ENCODE measurements around the gene UROC1. TPM values are rescaled to one million over a fixed set of nuclear protein-coding genes. Genes with fewer than 3 reads are reported as not detected.

UROC1 gene
- polyA plus RNA-seq, 1 of the 3 experiments (the other 2 are of a cell fraction), result not detected

DNA sequence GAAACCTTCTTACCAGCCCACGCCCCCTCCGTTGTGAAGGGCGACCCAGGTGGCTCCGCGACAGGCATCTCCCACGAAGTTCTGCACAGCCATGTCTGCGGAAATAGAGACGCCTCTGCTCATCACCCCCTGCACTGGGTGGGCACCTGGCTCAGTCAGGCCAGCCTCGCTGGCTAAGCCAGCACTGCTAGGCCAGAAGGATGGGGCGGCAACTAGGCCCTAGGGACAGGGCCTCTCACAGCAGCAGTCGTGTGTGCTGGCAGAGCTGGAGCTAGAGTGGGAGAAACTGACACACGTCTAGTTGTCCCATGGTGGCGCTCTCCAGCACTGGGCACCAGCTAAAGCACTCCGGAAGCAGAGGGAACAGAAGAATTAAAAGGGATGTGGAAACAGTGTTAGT, 29.4 kb downstream of the UROC1 start:
- H2AFZ ChIP-seq (ENCODE audit: low read depth), result no peak overlapping the region
- H3K4me1 ChIP-seq (ENCODE audit: control insufficient read depth in 1 of 2, insufficient read depth in 2 of 2, low read depth in 1 of 2, low read length in 1 of 2), result peaks cover 0 to 9% of the 10 kb centered on the region in 2 experiments; a peak in 1 of 4 replicates
- H3K4me2 ChIP-seq, result no peak overlapping the region
- WGBS (ENCODE audit: low lambda C conversion rate), result 89% methylated on average over 11 of the region's 14 CpGs
- TF ChIP-seq, protein P1, sequence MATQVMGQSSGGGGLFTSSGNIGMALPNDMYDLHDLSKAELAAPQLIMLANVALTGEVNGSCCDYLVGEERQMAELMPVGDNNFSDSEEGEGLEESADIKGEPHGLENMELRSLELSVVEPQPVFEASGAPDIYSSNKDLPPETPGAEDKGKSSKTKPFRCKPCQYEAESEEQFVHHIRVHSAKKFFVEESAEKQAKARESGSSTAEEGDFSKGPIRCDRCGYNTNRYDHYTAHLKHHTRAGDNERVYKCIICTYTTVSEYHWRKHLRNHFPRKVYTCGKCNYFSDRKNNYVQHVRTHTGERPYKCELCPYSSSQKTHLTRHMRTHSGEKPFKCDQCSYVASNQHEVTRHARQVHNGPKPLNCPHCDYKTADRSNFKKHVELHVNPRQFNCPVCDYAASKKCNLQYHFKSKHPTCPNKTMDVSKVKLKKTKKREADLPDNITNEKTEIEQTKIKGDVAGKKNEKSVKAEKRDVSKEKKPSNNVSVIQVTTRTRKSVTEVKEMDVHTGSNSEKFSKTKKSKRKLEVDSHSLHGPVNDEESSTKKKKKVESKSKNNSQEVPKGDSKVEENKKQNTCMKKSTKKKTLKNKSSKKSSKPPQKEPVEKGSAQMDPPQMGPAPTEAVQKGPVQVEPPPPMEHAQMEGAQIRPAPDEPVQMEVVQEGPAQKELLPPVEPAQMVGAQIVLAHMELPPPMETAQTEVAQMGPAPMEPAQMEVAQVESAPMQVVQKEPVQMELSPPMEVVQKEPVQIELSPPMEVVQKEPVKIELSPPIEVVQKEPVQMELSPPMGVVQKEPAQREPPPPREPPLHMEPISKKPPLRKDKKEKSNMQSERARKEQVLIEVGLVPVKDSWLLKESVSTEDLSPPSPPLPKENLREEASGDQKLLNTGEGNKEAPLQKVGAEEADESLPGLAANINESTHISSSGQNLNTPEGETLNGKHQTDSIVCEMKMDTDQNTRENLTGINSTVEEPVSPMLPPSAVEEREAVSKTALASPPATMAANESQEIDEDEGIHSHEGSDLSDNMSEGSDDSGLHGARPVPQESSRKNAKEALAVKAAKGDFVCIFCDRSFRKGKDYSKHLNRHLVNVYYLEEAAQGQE (IDR thresholded peaks at IDR 0.05; ENCODE audit: low read depth, low read length), result no peak
- TF ChIP-seq RFX5 (IDR thresholded peaks at IDR 0.05; ENCODE audit: low read length) (no peak), TCF12 (IDR thresholded peaks at IDR 0.05) (no peak)
- no peaks in the 10 kb centered on the region for H3K36me3 ChIP-seq (replicated peaks in 1 of 2; ENCODE audit: control insufficient read depth in 1 of 2, insufficient read depth in 2 of 2, low read length in 1 of 2)
- no peak overlapping the region for H3K27ac ChIP-seq (ENCODE audit: low read depth in 2 of 2, low read length in 1 of 2)
- H3K4me3 ChIP-seq (ENCODE audit: low read depth in 2 of 2, low read length in 1 of 2), result no peak overlapping the region
- no peaks in the 10 kb centered on the region for H3K9me3 ChIP-seq
- peaks cover 7% of the 10 kb centered on the region for H3K27me3 ChIP-seq (ENCODE audit: insufficient read depth)
- no peaks in the 10 kb centered on the region for H3K79me2 ChIP-seq (ENCODE audit: insufficient read depth)
- CTCF ChIA-PET, result interaction anchor here (1.0 kb wide), 2 partner anchors 19 to 35 kb away, joined by 3 to 4 read pairs; partner anchors contain the start of gene CHST13
- POLR2A ChIA-PET, result no interaction called here
- no peak for DNase-seq
- H3K9ac ChIP-seq, result no peak overlapping the region
- no peaks in the 10 kb centered on the region for H3F3A ChIP-seq (replicated peaks; ENCODE audit: insufficient read depth)
- H4K20me1 ChIP-seq (ENCODE audit: insufficient read depth), result no peaks in the 10 kb centered on the region
- no peaks in the 10 kb centered on the region for H3K9me2 ChIP-seq

DNA sequence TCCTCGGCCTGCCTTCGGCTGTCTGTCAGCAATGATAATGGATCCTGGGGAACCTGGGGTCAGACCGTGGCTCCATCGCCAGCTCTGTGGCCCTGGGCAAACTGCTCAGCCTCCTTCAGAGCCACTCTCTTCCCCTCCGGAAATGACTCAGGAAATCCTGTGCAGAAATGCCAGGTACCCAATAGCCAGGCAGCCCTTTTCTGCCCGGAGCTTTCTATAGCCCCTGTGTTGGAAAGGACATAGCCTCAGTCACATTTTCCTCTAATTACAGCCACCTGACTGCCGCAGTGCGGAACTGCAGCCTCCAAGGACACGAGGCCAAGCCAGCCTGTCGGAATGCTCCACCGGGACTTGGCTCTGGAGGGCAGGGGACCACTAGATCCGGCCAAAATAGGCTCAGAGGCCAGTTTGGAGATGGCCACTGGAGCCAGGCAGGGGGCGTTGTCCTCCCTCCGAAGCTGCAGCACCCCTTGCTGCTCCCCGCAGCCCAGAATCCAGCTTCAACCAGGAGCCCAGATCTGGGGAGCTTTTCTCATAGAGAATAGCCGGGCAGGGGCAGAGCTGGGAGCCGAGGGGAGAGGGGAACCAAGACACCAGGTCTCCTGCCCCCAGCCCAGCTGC, 30.3 kb downstream of the UROC1 start:
- H3F3A ChIP-seq (replicated peaks; ENCODE audit: insufficient read depth), result no peaks in the 10 kb centered on the region
- no peaks in the 10 kb centered on the region for H3K79me2 ChIP-seq (ENCODE audit: insufficient read depth)
- no peak overlapping the region for H3K4me2 ChIP-seq
- no peak overlapping the region for H3K9ac ChIP-seq
- POLR2A ChIA-PET, result no interaction called here
- no peaks in the 10 kb centered on the region for H3K9me3 ChIP-seq
- no peaks in the 10 kb centered on the region for H3K36me3 ChIP-seq (replicated peaks in 1 of 2; ENCODE audit: control insufficient read depth in 1 of 2, insufficient read depth in 2 of 2, low read length in 1 of 2)
- H3K4me3 ChIP-seq (ENCODE audit: low read depth in 2 of 2, low read length in 1 of 2), result no peak overlapping the region
- no peaks in the 10 kb centered on the region for H4K20me1 ChIP-seq (ENCODE audit: insufficient read depth)
- 82% methylated on average over 17 of the region's 17 CpGs for WGBS (ENCODE audit: low lambda C conversion rate)
- H3K9me2 ChIP-seq, result no peaks in the 10 kb centered on the region
- H3K27ac ChIP-seq (ENCODE audit: low read depth in 2 of 2, low read length in 1 of 2), result no peak overlapping the region
- H2AFZ ChIP-seq (ENCODE audit: low read depth), result no peak overlapping the region
- no peak for DNase-seq
- H3K4me1 ChIP-seq (ENCODE audit: control insufficient read depth in 1 of 2, insufficient read depth in 2 of 2, low read depth in 1 of 2, low read length in 1 of 2), result peaks cover 0 to 12% of the 10 kb centered on the region in 2 experiments; a peak in 1 of 4 replicates
- peaks cover 7% of the 10 kb centered on the region for H3K27me3 ChIP-seq (ENCODE audit: insufficient read depth)
- CTCF ChIA-PET, result interaction anchor here (1.0 to 1.3 kb wide), 3 partner anchors 11 to 36 kb away, joined by 3 to 4 read pairs (median 3); partner anchors contain the start of gene CHST13
- TF ChIP-seq EP300 (IDR thresholded peaks at IDR 0.05; ENCODE audit: borderline replicate concordance in 1 of 2, low read depth in 1 of 2, low read length in 1 of 2) (no peak), TAF1 (IDR thresholded peaks at IDR 0.05; ENCODE audit: borderline replicate concordance, low read depth, low read length) (no peak), GABPA (IDR thresholded peaks at IDR 0.05; ENCODE audit: low read depth) (no peak), FOSL2 (IDR thresholded peaks at IDR 0.05; ENCODE audit: borderline replicate concordance, low read depth) (no peak), ELF1 (IDR thresholded peaks at IDR 0.05) (no peak), SIN3A (IDR thresholded peaks at IDR 0.05; ENCODE audit: borderline replicate concordance, low read depth, low read length) (no peak), JUND (IDR thresholded peaks at IDR 0.05) (no peak), NFIC (IDR thresholded peaks at IDR 0.05; ENCODE audit: borderline replicate concordance) (no peak), RXRA (IDR thresholded peaks at IDR 0.05; ENCODE audit: borderline replicate concordance, low read depth) (no peak), GATA2 (CRISPR knock-in tag; IDR thresholded peaks at IDR 0.05) (no peak), RCOR1 (IDR thresholded peaks at IDR 0.05; ENCODE audit: low read length) (no peak), SMC3 (IDR thresholded peaks at IDR 0.05; ENCODE audit: low read depth, low read length) (no peak), NRF1 (IDR thresholded peaks at IDR 0.05; ENCODE audit: low read depth, low read length) (no peak)
- TF ChIP-seq, protein P2, sequence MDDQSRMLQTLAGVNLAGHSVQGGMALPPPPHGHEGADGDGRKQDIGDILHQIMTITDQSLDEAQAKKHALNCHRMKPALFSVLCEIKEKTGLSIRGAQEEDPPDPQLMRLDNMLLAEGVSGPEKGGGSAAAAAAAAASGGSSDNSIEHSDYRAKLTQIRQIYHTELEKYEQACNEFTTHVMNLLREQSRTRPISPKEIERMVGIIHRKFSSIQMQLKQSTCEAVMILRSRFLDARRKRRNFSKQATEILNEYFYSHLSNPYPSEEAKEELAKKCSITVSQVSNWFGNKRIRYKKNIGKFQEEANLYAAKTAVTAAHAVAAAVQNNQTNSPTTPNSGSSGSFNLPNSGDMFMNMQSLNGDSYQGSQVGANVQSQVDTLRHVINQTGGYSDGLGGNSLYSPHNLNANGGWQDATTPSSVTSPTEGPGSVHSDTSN (IDR thresholded peaks at IDR 0.05), result no peak
- TF ChIP-seq, protein P3, sequence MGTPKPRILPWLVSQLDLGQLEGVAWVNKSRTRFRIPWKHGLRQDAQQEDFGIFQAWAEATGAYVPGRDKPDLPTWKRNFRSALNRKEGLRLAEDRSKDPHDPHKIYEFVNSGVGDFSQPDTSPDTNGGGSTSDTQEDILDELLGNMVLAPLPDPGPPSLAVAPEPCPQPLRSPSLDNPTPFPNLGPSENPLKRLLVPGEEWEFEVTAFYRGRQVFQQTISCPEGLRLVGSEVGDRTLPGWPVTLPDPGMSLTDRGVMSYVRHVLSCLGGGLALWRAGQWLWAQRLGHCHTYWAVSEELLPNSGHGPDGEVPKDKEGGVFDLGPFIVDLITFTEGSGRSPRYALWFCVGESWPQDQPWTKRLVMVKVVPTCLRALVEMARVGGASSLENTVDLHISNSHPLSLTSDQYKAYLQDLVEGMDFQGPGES (IDR thresholded peaks at IDR 0.05; ENCODE audit: low read depth, low read length), result no peak
- TF ChIP-seq, protein P4, sequence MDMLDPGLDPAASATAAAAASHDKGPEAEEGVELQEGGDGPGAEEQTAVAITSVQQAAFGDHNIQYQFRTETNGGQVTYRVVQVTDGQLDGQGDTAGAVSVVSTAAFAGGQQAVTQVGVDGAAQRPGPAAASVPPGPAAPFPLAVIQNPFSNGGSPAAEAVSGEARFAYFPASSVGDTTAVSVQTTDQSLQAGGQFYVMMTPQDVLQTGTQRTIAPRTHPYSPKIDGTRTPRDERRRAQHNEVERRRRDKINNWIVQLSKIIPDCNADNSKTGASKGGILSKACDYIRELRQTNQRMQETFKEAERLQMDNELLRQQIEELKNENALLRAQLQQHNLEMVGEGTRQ (IDR thresholded peaks at IDR 0.05; ENCODE audit: borderline replicate concordance, low read depth, low read length), result no peak
- TF ChIP-seq, protein P5, sequence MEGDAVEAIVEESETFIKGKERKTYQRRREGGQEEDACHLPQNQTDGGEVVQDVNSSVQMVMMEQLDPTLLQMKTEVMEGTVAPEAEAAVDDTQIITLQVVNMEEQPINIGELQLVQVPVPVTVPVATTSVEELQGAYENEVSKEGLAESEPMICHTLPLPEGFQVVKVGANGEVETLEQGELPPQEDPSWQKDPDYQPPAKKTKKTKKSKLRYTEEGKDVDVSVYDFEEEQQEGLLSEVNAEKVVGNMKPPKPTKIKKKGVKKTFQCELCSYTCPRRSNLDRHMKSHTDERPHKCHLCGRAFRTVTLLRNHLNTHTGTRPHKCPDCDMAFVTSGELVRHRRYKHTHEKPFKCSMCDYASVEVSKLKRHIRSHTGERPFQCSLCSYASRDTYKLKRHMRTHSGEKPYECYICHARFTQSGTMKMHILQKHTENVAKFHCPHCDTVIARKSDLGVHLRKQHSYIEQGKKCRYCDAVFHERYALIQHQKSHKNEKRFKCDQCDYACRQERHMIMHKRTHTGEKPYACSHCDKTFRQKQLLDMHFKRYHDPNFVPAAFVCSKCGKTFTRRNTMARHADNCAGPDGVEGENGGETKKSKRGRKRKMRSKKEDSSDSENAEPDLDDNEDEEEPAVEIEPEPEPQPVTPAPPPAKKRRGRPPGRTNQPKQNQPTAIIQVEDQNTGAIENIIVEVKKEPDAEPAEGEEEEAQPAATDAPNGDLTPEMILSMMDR (IDR thresholded peaks at IDR 0.05), result no peak
